A673 (cell line): ENCODE data around the gene ZNF501. TPM values are rescaled to one million over a fixed set of nuclear protein-coding genes. Genes with fewer than 3 reads are reported as not detected.

Experiments used
- BruUV-seq: library from RNA; stranded (reverse); fragments of 400-500 nt; replicated peaks from 2 replicates; lab custom pipeline; 2021; lab: Mats Ljungman, UMichigan
- CTCF ChIA-PET: fragments of 300-600 bp; sonication (Branson Sonifier 250); formaldehyde crosslinking; loops from one replicate; lab custom pipeline; 2022; ENCODE audit warnings: antibody characterized with exemption; lab: Charles Lee
- POLR2A ChIA-PET: fragments of 300-600 bp; sonication (Branson Sonifier 250); formaldehyde crosslinking; loops from one replicate; lab custom pipeline; 2022; ENCODE audit warnings: antibody characterized with exemption; ENCODE audit not compliant: low non-redundant PET; lab: Charles Lee
- DNase-seq: peaks from one replicate; pipeline ENCODE4 v3.0.0-alpha.2; 2015; ENCODE audit warnings: low spot score
- H3K27ac ChIP-seq: fragments of 200-600 bp; sonication (generic); 2 replicates; pipeline ENCODE4 v1.5.1; 2016; ENCODE audit warnings: mixed run types, low read depth, mild to moderate bottlenecking, mixed read lengths, antibody characterized with exemption, low read length; ENCODE audit not compliant: poor library complexity, severe bottlenecking
- H3K27me3 ChIP-seq: fragments of 200-600 bp; sonication (generic); replicated peaks from 2 replicates; pipeline ENCODE4 v1.6.1; 2017; ENCODE audit warnings: mixed run types, low read depth, mild to moderate bottlenecking, mixed read lengths, antibody characterized with exemption, low read length; ENCODE audit not compliant: insufficient read depth, poor library complexity
- H3K36me3 ChIP-seq: fragments of 200-600 bp; sonication (generic); 2 replicates; pipeline ENCODE4 v1.6.1; 2016; ENCODE audit warnings: mixed run types, mild to moderate bottlenecking, mixed read lengths, antibody characterized with exemption, low read length; ENCODE audit not compliant: insufficient read depth, poor library complexity, severe bottlenecking
- H3K4me1 ChIP-seq: fragments of 200-600 bp; sonication (generic); 2 replicates; pipeline ENCODE4 v1.6.1; 2017; ENCODE audit warnings: mixed run types, mild to moderate bottlenecking, mixed read lengths, antibody characterized with exemption, low read length; ENCODE audit not compliant: insufficient read depth, poor library complexity, severe bottlenecking
- H3K4me3 ChIP-seq: fragments of 200-600 bp; sonication (generic); 2 replicates; pipeline ENCODE4 v1.5.1; 2016; ENCODE audit warnings: low read depth, mixed run types, mild to moderate bottlenecking, mixed read lengths, low read length; ENCODE audit not compliant: poor library complexity, severe bottlenecking
- H3K9me3 ChIP-seq: fragments of 200-600 bp; sonication (generic); 2 replicates; pipeline ENCODE4 v1.6.1; 2016; ENCODE audit warnings: mixed run types, low read depth, mild to moderate bottlenecking, mixed read lengths, antibody characterized with exemption, low read length; ENCODE audit not compliant: poor library complexity, severe bottlenecking
- EZH2 ChIP-seq: fragments of 200-600 bp; sonication (generic); IDR thresholded peaks from 2 replicates; pipeline ENCODE4 v1.6.1; 2017; ENCODE audit warnings: borderline replicate concordance, low read depth, mild to moderate bottlenecking, mixed read lengths, antibody characterized with exemption, low read length; ENCODE audit not compliant: poor library complexity, severe bottlenecking
- intact Hi-C: fragments of 100-400 bp; cut with micrococcal nuclease; formaldehyde crosslinking; loops from one replicate; pipeline ENCODE4 v1.10.0; 2022; ENCODE audit not compliant: unreplicated experiment
- total RNA-seq: library from RNA; stranded (reverse); gene quantifications from 2 replicates; pipeline ENCODE4 v1.2.3, GENCODE V29; 2021
- TF ChIP-seq, protein P1 (sequence below): fragments of 300-800, 200-600 bp; sonication (generic); conservative IDR thresholded peaks from 2 replicates; pipeline ENCODE4 v1.5.1; 2017; ENCODE audit warnings: low read depth, mild to moderate bottlenecking, antibody characterized with exemption, low read length, moderate library complexity, mixed read lengths

The ZNF501 gene
- total RNA-seq, 1 experiment from 2014 or later = 4.2 TPM

DNA sequence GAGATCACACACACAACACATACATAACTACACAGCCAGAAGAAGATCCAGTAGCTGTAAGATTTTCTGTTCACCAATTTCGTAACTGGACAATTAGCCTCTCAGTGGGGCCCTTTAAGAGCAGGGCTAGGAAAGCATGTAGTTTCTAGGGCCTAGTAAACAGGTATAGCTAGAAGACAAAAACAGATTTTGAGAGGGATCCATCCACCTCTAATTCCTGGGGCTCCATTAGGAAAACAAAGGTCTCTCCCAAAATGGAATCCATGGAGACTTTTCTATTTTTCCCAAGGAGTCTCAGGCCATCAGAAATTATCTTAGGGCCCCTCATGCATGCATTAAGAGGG, 42.6 kb downstream of the ZNF501 start:
- POLR2A ChIA-PET = no interaction called here
- CTCF ChIA-PET = no interaction called here
- intact Hi-C loops = no loop called here
- no TSS peak for BruUV-seq
- Histone ChIP-seq H3K4me3 (no peak overlapping the region), H3K27me3 (no peaks in the 10 kb centered on the region), H3K27ac (no peak overlapping the region), H3K4me1 (no peaks in the 10 kb centered on the region), H3K9me3 (peaks cover 20% of the 10 kb centered on the region), H3K36me3 (peaks cover 20% of the 10 kb centered on the region)
- no peak for DNase-seq
- no peak for TF ChIP-seq EZH2
- TF ChIP-seq, protein P1, sequence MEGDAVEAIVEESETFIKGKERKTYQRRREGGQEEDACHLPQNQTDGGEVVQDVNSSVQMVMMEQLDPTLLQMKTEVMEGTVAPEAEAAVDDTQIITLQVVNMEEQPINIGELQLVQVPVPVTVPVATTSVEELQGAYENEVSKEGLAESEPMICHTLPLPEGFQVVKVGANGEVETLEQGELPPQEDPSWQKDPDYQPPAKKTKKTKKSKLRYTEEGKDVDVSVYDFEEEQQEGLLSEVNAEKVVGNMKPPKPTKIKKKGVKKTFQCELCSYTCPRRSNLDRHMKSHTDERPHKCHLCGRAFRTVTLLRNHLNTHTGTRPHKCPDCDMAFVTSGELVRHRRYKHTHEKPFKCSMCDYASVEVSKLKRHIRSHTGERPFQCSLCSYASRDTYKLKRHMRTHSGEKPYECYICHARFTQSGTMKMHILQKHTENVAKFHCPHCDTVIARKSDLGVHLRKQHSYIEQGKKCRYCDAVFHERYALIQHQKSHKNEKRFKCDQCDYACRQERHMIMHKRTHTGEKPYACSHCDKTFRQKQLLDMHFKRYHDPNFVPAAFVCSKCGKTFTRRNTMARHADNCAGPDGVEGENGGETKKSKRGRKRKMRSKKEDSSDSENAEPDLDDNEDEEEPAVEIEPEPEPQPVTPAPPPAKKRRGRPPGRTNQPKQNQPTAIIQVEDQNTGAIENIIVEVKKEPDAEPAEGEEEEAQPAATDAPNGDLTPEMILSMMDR = no peak

DNA sequence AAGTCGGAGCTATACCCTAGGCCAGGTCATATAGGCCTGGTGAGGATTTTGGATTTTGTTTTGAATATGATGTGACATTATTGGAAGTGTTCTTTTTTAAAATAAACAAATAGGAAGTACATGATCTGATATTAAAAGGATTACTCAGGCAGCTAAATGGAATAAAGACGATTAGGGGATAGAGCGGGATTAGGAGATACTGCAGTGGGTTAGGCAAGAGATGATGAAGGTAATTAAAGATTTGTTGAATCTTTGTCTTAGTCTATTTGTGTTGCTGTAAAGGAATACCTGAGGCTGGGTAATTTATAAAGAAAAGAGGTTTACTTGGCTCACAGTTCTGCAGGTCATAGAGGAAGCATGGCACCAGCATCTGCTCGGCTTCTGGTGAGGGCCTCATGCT, 53.5 kb downstream of the ZNF501 start:
- no peak for DNase-seq
- no peak overlapping the region for H3K27ac ChIP-seq
- peaks cover 30% of the 10 kb centered on the region for H3K36me3 ChIP-seq
- H3K9me3 ChIP-seq = no peaks in the 10 kb centered on the region
- BruUV-seq = no TSS peak
- no peak for TF ChIP-seq EZH2
- TF ChIP-seq, protein P1 = no peak
- CTCF ChIA-PET = no interaction called here
- H3K27me3 ChIP-seq = no peaks in the 10 kb centered on the region
- H3K4me1 ChIP-seq = no peaks in the 10 kb centered on the region
- H3K4me3 ChIP-seq = no peak overlapping the region
- POLR2A ChIA-PET = no interaction called here
- intact Hi-C loops = no loop called here

Other genes starting within 250 kb of the ZNF501 start
- gene ZKSCAN7, start 174.4 kb upstream of the ZNF501 start, total RNA-seq = 3.0 and 3.2 TPM in 2 replicates
- 4.1 and 5.8 TPM in 2 replicates for gene ZNF660, start 144.7 kb upstream of the ZNF501 start, total RNA-seq
- gene ZNF197, start 104.6 kb upstream of the ZNF501 start, total RNA-seq = 14.0 and 14.3 TPM in 2 replicates
- 11.3 and 13.0 TPM in 2 replicates for gene ZNF35, start 80.9 kb upstream of the ZNF501 start, total RNA-seq
- 1.6 and 2.2 TPM in 2 replicates for gene ZNF502, start 17.0 kb upstream of the ZNF501 start, total RNA-seq
- gene KIAA1143, start 32.0 kb downstream of the ZNF501 start, total RNA-seq = 24.3 and 24.6 TPM in 2 replicates
- gene KIF15, start 32.2 kb downstream of the ZNF501 start, total RNA-seq = 21.9 and 25.7 TPM in 2 replicates
- gene TMEM42, start 132.3 kb downstream of the ZNF501 start, total RNA-seq = 6.5 and 8.8 TPM in 2 replicates
- gene TGM4, start 145.0 kb downstream of the ZNF501 start, total RNA-seq = 0.09 TPM in 1 of 2 replicates, not detected in the other
- 94.7 and 95.2 TPM in 2 replicates for gene ZDHHC3, start 246.5 kb downstream of the ZNF501 start, total RNA-seq
- gene EXOSC7, start 246.6 kb downstream of the ZNF501 start, total RNA-seq = 47.4 and 57.3 TPM in 2 replicates